Activated CD8-positive, alpha-beta memory T cell treated with anti-CD3 and anti-CD28 coated beads for 48 hours (primary cell): ENCODE results near the gene ETS1.

Experiments
- DNase-seq, 3 experiments: peaks; one replicate each; pipeline ENCODE4 v3.0.0-alpha.2; 2020; ENCODE audit warnings: low read depth in 2 of 3, low spot score in 2 of 3

The ETS1 gene

GRCh38 chr11:128595775-128596174 is 8.4 kb upstream of the ETS1 start:
- DNase-seq: no peak

GRCh38 chr11:128595221-128595620 is 7.9 kb upstream of the ETS1 start:
- no peak for DNase-seq

GRCh38 chr11:128594226-128594625 is 6.9 kb upstream of the ETS1 start:
- no peak for DNase-seq

GRCh38 chr11:128593281-128593680 is 5.9 kb upstream of the ETS1 start:
- no peak for DNase-seq

GRCh38 chr11:128592454-128592853 is 5.1 kb upstream of the ETS1 start:
- DNase-seq: no peak

- DNase-seq: no peak
These were observed 3.2 kb upstream of the ETS1 start for GRCh38 chr11:128590587-128590986.

GRCh38 chr11:128589998-128590397 is 2.6 kb upstream of the ETS1 start:
- DNase-seq: no peak

- no peak for DNase-seq
These were observed 735 bp upstream of the ETS1 start for GRCh38 chr11:128588093-128588492.

GRCh38 chr11:128586689-128587088 is 669 bp downstream of the ETS1 start:
- DNase-seq: no peak

- no peak for DNase-seq
These were observed 1.7 kb downstream of the ETS1 start for GRCh38 chr11:128585498-128586238.

- no peak for DNase-seq
These were observed 3.1 kb downstream of the ETS1 start for GRCh38 chr11:128584253-128584652.

GRCh38 chr11:128582496-128583366 is 4.6 kb downstream of the ETS1 start:
- DNase-seq: no peak

GRCh38 chr11:128581561-128582272 is 5.6 kb downstream of the ETS1 start:
- DNase-seq: no peak

- no peak for DNase-seq
These were observed 6.7 kb downstream of the ETS1 start for GRCh38 chr11:128580612-128581011.

GRCh38 chr11:128579798-128580504 is 7.4 kb downstream of the ETS1 start:
- DNase-seq: no peak

- DNase-seq: no peak
These were observed 10.8 kb downstream of the ETS1 start for GRCh38 chr11:128576555-128576954.

GRCh38 chr11:128575961-128576350 is 11.4 kb downstream of the ETS1 start:
- no peak for DNase-seq

- DNase-seq: no peak
These were observed 12.0 kb downstream of the ETS1 start for GRCh38 chr11:128575174-128575960.

GRCh38 chr11:128574576-128575011 is 12.8 kb downstream of the ETS1 start:
- DNase-seq: no peak

- DNase-seq: no peak
These were observed 13.7 kb downstream of the ETS1 start for GRCh38 chr11:128573638-128574037.
